Smooth muscle cell (in vitro differentiated cells): ENCODE measurements around the gene BPIFB3. TPM values are rescaled to one million over a fixed set of nuclear protein-coding genes. Genes with fewer than 3 reads are reported as not detected.

ENCODE experiments used
- DNase-seq: peaks from one replicate; lab custom pipeline; 2025; ENCODE audit not compliant: unreplicated experiment; lab: John Stamatoyannopoulos, UW
- H2AFZ ChIP-seq: fragments of 200-600 bp; sonication (generic); 2 replicates; pipeline ENCODE4 v1.6.0; 2016; ENCODE audit warnings: antibody characterized with exemption, low read depth, mild to moderate bottlenecking
- H3F3A ChIP-seq: fragments of 200-600 bp; sonication (generic); 2 replicates; pipeline ENCODE4 v1.6.0; 2017; ENCODE audit warnings: antibody characterized with exemption, low read depth
- H3K27ac ChIP-seq: fragments of 200-600 bp; sonication (generic); 2 replicates; pipeline ENCODE4 v1.5.1; 2016; ENCODE audit warnings: low read depth, mild to moderate bottlenecking
- H3K27me3 ChIP-seq: fragments of 200-600 bp; sonication (generic); 2 replicates; pipeline ENCODE4 v1.6.1; 2016; ENCODE audit warnings: low read depth, mild to moderate bottlenecking
- H3K36me3 ChIP-seq: fragments of 200-600 bp; sonication (generic); 2 replicates; pipeline ENCODE4 v1.5.1; 2016; ENCODE audit warnings: low read depth
- H3K4me1 ChIP-seq: fragments of 200-600 bp; sonication (generic); 2 replicates; pipeline ENCODE4 v1.5.1; 2016; ENCODE audit warnings: low read depth
- H3K4me2 ChIP-seq: fragments of 200-600 bp; sonication (generic); 2 replicates; pipeline ENCODE4 v1.6.0; 2016; ENCODE audit warnings: mild to moderate bottlenecking
- H3K4me3 ChIP-seq: fragments of 200-600 bp; sonication (generic); 2 replicates; pipeline ENCODE4 v1.5.1; 2016; ENCODE audit warnings: mild to moderate bottlenecking
- H3K79me2 ChIP-seq: fragments of 200-600 bp; sonication (generic); 2 replicates; pipeline ENCODE4 v1.6.0; 2016; ENCODE audit warnings: low read depth, mild to moderate bottlenecking
- H3K9ac ChIP-seq: fragments of 200-600 bp; sonication (generic); 2 replicates; pipeline ENCODE4 v1.6.0; 2016; ENCODE audit warnings: low read depth
- H3K9me3 ChIP-seq: fragments of 200-600 bp; sonication (generic); replicated peaks from 2 replicates; pipeline ENCODE4 v1.5.1; 2016; ENCODE audit warnings: low read depth
- H4K20me1 ChIP-seq: fragments of 200-600 bp; sonication (generic); 2 replicates; pipeline ENCODE4 v1.6.0; 2016; ENCODE audit warnings: low read depth
- WGBS: methylation state at CpG from one replicate; pipeline ENCODE4 v1.1.7; 2016; ENCODE audit warnings: low lambda C conversion rate; 5-methylcytosine and 5-hydroxymethylcytosine counted together
- polyA plus RNA-seq: library from polyadenylated mRNA; unstranded; fragments of >200 nt; fragmentation: Nextera tagmentation; extraction: Ambion mirVana; gene quantifications from 2 replicates; pipeline ENCODE4 v1.2.1, GENCODE V29; 2016
- total RNA-seq: library from RNA; depleted of rRNA; stranded (reverse); fragments of >200 nt; gene quantifications from 2 replicates; pipeline ENCODE4 v1.2.3, GENCODE V29; 2014
- TF ChIP-seq, protein P1 (sequence below): fragments of 200-600 bp; sonication (generic); IDR thresholded peaks from 2 replicates; pipeline ENCODE4 v1.5.1; 2017; ENCODE audit warnings: borderline replicate concordance, mild to moderate bottlenecking, antibody characterized with exemption; ENCODE audit not compliant: insufficient read depth, poor library complexity, severe bottlenecking

BPIFB3 gene
- total and polyA plus RNA-seq, 2 experiments from 2014 or later = not detected

GRCh38 chr20:33010674-33011449 lies 42.8 kb upstream of the BPIFB3 start:
- no peaks in the 10 kb centered on the region for H3F3A ChIP-seq
- TF ChIP-seq, protein P1, sequence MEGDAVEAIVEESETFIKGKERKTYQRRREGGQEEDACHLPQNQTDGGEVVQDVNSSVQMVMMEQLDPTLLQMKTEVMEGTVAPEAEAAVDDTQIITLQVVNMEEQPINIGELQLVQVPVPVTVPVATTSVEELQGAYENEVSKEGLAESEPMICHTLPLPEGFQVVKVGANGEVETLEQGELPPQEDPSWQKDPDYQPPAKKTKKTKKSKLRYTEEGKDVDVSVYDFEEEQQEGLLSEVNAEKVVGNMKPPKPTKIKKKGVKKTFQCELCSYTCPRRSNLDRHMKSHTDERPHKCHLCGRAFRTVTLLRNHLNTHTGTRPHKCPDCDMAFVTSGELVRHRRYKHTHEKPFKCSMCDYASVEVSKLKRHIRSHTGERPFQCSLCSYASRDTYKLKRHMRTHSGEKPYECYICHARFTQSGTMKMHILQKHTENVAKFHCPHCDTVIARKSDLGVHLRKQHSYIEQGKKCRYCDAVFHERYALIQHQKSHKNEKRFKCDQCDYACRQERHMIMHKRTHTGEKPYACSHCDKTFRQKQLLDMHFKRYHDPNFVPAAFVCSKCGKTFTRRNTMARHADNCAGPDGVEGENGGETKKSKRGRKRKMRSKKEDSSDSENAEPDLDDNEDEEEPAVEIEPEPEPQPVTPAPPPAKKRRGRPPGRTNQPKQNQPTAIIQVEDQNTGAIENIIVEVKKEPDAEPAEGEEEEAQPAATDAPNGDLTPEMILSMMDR = no peak
- H2AFZ ChIP-seq = no peak overlapping the region
- no peak overlapping the region for H3K4me2 ChIP-seq
- WGBS = 92% methylated on average over 8 of the region's 8 CpGs
- no peaks in the 10 kb centered on the region for H3K9me3 ChIP-seq
- H3K27me3 ChIP-seq = peaks cover 34% of the 10 kb centered on the region
- H3K9ac ChIP-seq = no peak overlapping the region
- H3K79me2 ChIP-seq = no peaks in the 10 kb centered on the region
- no peak overlapping the region for H3K27ac ChIP-seq
- H3K36me3 ChIP-seq = no peaks in the 10 kb centered on the region
- no peaks in the 10 kb centered on the region for H4K20me1 ChIP-seq
- no peak overlapping the region for H3K4me3 ChIP-seq
- DNase-seq = no peak
- H3K4me1 ChIP-seq = no peaks in the 10 kb centered on the region

- H3K4me2 ChIP-seq = no peak overlapping the region
- H3K36me3 ChIP-seq = no peaks in the 10 kb centered on the region
- no peaks in the 10 kb centered on the region for H3K79me2 ChIP-seq
- H3K4me1 ChIP-seq = no peaks in the 10 kb centered on the region
- no peak overlapping the region for H3K9ac ChIP-seq
- 93% methylated on average over 15 of the region's 15 CpGs for WGBS
- TF ChIP-seq, protein P1 = no peak
- H3K9me3 ChIP-seq = no peaks in the 10 kb centered on the region
- no peak for DNase-seq
- H2AFZ ChIP-seq = no peak overlapping the region
- H3F3A ChIP-seq = no peaks in the 10 kb centered on the region
- no peaks in the 10 kb centered on the region for H4K20me1 ChIP-seq
- no peak overlapping the region for H3K27ac ChIP-seq
- peaks cover 34% of the 10 kb centered on the region for H3K27me3 ChIP-seq
- no peak overlapping the region for H3K4me3 ChIP-seq
Observed at GRCh38 chr20:33012327-33013189, 41.1 kb upstream of the BPIFB3 start.

DNA sequence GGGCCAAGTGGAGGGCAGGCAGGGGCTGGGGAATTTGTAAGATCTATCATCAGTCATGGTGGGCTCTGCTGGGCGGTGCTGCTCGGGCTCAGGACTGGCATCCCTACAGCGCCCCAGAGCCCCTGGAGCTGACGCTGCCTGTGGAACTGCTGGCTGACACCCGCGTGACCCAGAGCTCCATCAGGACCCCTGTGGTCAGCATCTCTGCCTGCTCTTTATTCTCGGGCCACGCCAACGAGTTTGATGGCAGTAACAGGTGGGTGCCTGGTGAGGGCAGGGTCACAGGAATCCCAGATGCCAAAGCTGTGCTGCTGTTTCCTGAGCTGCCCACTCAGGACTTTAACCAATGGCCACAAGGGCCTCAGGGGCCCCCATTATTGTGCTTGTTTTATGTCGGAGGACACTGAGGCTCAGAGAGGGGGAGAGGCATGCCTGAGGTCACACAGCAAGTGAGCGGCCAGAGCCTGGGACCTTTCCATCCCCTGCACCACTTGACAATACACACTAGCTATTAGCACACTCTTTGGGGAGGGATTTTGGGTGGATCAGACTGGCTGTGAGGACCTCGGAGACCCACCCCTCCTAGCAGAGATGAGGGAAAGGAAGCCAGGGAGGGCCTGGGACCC lies 39.9 kb upstream of the BPIFB3 start:
- H3K79me2 ChIP-seq = no peaks in the 10 kb centered on the region
- WGBS = 81% methylated on average over 12 of the region's 12 CpGs
- H3F3A ChIP-seq = no peaks in the 10 kb centered on the region
- TF ChIP-seq, protein P1 = no peak
- H3K27me3 ChIP-seq = peaks cover 34% of the 10 kb centered on the region
- DNase-seq = no peak
- H3K36me3 ChIP-seq = no peaks in the 10 kb centered on the region
- H3K9me3 ChIP-seq = no peaks in the 10 kb centered on the region
- H4K20me1 ChIP-seq = no peaks in the 10 kb centered on the region
- no peak overlapping the region for H2AFZ ChIP-seq
- no peak overlapping the region for H3K4me3 ChIP-seq
- H3K4me1 ChIP-seq = no peaks in the 10 kb centered on the region
- no peak overlapping the region for H3K27ac ChIP-seq
- no peak overlapping the region for H3K9ac ChIP-seq
- H3K4me2 ChIP-seq = no peak overlapping the region
